WERI-Rb-1 (cell line): Measurements from ENCODE around the gene RAD51B.

Experiments used
- DNase-seq: peaks from one replicate; pipeline ENCODE4 v3.0.0-alpha.2; 2020
- H3K27ac ChIP-seq: fragments of 250-450 bp; sonication (Bioruptor Pico); 2 replicates; pipeline ENCODE4 v1.5.1; 2020; ENCODE audit warnings: mild to moderate bottlenecking, moderate library complexity
- H3K27me3 ChIP-seq: fragments of 250-450 bp; sonication (Bioruptor Pico); 2 replicates; pipeline ENCODE4 v1.5.1; 2021; ENCODE audit warnings: mild to moderate bottlenecking, low read depth, moderate library complexity; ENCODE audit not compliant: insufficient read depth, severe bottlenecking
- H3K36me3 ChIP-seq: fragments of 250-450 bp; sonication (Bioruptor Pico); 2 replicates; pipeline ENCODE4 v1.5.1; 2020; ENCODE audit warnings: mild to moderate bottlenecking, moderate library complexity
- H3K4me3 ChIP-seq: 2 replicates; pipeline ENCODE4 v1.5.1; 2011; ENCODE audit warnings: low read depth, mild to moderate bottlenecking, control low read depth, low read length
- H3K9me3 ChIP-seq: fragments of 250-450 bp; sonication (Bioruptor Pico); 2 replicates; pipeline ENCODE4 v1.5.1; 2021; ENCODE audit warnings: mild to moderate bottlenecking, moderate library complexity; ENCODE audit not compliant: severe bottlenecking
- CTCF ChIP-seq: IDR thresholded peaks from 2 replicates; pipeline ENCODE4 v1.5.1; 2011; ENCODE audit warnings: low read depth, mild to moderate bottlenecking, control low read depth, inconsistent platforms, low read length

Gene RAD51B

GRCh38 chr14:68105816-68106215 lies 286.2 kb downstream of the RAD51B start:
- no peak overlapping the region for H3K27ac ChIP-seq
- no peak for DNase-seq
- H3K9me3 ChIP-seq: no peaks in the 10 kb centered on the region
- TF ChIP-seq CTCF: no peak
- H3K36me3 ChIP-seq: no peaks in the 10 kb centered on the region
- H3K4me3 ChIP-seq: no peak overlapping the region
- H3K27me3 ChIP-seq: no peaks in the 10 kb centered on the region

GRCh38 chr14:68106456-68106855 lies 286.9 kb downstream of the RAD51B start:
- Histone ChIP-seq H3K27ac (no peak overlapping the region), H3K27me3 (no peaks in the 10 kb centered on the region), H3K4me3 (no peak overlapping the region), H3K36me3 (no peaks in the 10 kb centered on the region), H3K9me3 (no peaks in the 10 kb centered on the region)
- DNase-seq: no peak
- TF ChIP-seq CTCF: no peak

GRCh38 chr14:68106905-68107304 lies 287.3 kb downstream of the RAD51B start:
- no peak overlapping the region for H3K4me3 ChIP-seq
- H3K27ac ChIP-seq: no peak overlapping the region
- H3K36me3 ChIP-seq: no peaks in the 10 kb centered on the region
- H3K9me3 ChIP-seq: no peaks in the 10 kb centered on the region
- no peak for TF ChIP-seq CTCF
- no peak for DNase-seq
- no peaks in the 10 kb centered on the region for H3K27me3 ChIP-seq

DNA sequence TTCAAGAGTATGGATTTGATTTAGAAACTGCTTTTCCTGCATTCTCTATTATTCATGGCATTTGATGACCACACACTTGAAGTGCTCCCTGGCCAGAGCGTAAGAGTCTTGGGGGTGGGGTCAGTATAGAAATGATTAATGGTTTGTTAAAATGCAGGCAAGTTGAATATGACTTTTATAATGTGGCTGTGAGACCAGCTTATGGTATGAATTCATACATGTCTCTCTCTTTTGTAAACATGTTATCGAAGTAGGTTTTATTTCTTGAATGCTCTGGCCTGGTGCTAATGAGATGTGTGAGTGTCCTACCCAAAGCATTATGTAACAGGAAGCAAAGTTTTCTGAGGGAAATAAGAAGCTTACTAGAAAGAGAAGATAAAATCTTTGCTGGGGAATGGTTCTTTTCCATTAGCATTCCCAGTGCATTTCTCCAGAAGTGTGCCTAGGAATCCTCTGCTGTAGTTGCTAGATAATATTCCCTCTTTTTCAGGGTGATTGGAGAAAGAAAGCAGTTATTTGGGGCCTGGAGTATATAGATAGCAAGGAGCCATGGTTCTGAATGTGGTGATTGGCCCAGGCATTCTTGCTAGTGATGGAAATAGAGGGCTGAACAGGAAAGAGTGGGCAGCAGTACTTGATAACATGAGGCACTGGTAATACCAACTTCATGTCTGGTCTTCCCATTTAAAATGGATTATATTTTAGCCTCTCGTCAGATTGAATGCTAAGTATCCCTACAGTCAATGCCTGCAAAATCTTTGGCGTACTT lies 289.7 kb downstream of the RAD51B start:
- Histone ChIP-seq H3K27ac (no peak overlapping the region), H3K9me3 (no peaks in the 10 kb centered on the region), H3K27me3 (no peaks in the 10 kb centered on the region), H3K36me3 (no peaks in the 10 kb centered on the region), H3K4me3 (no peak overlapping the region)
- DNase-seq: no peak
- TF ChIP-seq CTCF: no peak

DNA sequence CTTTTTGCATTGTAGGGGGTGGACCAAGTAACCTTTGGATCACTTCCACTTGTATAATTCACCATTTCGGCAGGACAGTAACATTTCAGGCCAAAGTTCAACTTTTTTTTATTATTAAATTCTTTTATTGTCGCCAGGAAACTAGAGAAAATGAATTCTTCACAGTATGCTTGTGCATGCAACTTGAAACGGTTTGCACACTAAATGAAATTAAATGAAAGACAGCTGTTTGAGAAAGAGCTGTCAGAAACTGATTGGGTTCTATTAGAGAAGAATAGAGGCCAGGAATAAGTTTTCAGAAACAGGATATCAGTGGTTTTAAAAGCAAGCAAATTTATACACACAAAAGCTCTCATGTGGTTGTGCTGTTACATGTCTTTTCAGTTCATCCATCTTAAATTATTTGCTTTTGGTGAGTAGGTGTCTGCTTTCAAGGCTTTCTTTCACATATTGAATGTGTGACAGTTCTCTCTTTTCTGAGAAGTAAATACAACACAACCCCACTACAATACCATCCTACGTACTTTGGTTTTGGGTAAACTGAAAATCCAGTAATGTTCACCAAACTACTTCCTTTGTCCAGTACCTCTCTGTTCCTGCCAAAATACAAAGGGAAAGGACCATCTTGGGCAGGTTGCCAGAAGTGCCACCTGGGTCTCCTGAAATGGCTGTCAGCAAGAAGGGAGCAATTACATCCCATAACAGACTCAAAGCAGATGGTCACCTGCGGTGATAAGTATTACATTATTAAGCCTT lies 291.7 kb downstream of the RAD51B start:
- no peak for TF ChIP-seq CTCF
- Histone ChIP-seq H3K27me3 (no peaks in the 10 kb centered on the region), H3K36me3 (no peaks in the 10 kb centered on the region), H3K4me3 (no peak overlapping the region), H3K9me3 (no peaks in the 10 kb centered on the region), H3K27ac (no peak overlapping the region)
- DNase-seq: peak; percentile 10
